GM15510 (cell line): Measurements from ENCODE around the gene RAB11FIP3.

Source experiments
- POLR2A ChIP-seq: IDR thresholded peaks from 3 replicates; pipeline ENCODE4 v1.6.1; 2011; ENCODE audit warnings: borderline replicate concordance; ENCODE audit not compliant: insufficient read length; ENCODE audit errors: extremely low read depth

RAB11FIP3 gene

DNA sequence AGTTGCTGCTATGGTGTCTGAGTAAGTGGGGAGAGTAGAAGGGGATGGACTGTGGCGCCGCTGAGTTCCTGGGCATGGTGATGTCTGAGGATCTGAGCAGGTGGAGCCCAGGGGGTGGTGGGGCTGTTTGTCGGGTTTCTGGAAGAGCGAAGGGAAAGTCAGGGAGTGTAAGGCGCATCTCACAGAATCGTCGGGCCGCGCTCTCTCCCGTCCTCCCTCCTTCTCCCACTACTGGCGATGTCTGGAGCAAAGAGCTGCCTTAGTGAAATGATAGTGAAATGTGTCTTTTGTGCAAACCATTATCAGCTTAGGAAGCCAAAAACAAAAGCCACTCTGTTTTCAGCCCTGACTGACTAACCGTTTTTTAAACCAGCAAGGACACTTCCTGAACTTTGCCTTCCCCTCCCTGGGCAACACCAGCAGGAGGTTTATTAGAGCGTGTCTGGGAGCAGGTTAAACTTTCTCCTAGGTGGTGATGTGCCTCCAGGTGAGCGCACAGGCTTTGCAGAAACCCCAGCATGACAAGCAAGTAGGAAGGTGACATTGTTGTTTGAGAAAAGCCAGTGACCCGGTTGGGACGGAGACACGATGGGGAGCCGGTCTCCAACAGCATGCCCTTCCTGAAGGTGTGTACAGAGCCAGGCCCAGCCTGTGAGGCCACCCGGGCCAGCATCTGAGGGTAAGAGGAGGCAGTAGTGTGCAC is 49.1 kb downstream of the RAB11FIP3 start:
- no peak for TF ChIP-seq POLR2A

DNA sequence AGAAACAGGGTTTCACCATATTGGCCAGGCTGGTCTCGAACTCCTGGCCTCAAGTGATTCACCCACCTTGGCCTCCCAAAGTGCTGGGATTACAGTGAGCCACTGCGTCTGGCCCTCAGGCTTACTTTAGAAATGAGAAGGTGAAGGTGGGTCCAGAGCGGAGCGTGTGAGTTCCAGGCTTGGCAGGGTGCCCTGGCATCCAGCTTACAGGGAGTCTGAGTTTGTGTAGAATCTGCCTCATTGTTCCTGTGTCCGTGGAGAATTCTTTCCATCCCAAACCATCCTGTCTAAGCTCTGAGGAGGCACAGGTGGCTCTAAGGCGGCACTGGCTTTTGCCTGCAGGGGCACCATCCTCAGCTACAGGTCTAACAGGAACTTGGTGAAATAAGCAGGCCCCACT is 50.6 kb downstream of the RAB11FIP3 start:
- TF ChIP-seq POLR2A = no peak

DNA sequence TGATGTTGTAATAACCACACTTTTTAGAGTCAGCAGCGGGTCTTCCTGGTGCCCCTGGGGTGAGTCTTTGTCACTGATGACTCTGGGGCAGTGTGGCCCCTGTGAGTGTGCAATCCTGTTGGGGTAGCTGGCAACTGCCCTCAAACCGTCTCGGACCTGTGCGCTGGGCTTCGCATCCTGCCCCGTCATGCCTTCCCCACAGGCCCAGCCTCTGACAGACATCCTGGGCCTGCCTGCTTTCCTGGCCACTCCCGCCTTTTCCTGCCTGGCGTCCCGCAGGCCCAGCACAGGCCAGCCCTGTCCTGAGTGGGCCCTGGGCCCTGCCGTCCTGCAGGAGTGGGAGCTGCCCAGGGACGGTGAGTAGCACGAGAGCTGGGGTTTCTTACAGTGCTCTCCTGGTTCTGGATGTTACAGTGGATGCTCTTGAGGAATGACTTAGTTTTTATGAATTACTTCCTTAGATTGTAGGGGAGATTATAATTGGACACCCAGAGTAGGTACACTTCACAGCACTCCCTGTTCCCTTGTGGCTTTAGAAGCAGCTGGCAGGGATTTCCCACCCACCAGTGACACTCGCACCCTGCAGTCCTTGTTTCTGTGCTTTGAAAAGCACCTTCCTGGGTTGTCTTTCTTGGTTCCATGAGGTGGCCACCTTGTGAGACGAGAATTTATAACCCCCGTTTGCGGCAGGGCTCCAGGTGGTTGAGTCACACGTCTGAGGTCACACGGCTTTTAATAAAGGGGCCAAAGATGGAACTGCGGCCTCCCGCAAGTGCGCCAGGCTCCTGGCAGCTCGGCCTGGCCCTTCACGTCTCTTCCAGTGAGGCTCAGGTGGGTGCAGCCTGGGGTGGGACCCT is 52.1 kb downstream of the RAB11FIP3 start:
- no peak for TF ChIP-seq POLR2A

DNA sequence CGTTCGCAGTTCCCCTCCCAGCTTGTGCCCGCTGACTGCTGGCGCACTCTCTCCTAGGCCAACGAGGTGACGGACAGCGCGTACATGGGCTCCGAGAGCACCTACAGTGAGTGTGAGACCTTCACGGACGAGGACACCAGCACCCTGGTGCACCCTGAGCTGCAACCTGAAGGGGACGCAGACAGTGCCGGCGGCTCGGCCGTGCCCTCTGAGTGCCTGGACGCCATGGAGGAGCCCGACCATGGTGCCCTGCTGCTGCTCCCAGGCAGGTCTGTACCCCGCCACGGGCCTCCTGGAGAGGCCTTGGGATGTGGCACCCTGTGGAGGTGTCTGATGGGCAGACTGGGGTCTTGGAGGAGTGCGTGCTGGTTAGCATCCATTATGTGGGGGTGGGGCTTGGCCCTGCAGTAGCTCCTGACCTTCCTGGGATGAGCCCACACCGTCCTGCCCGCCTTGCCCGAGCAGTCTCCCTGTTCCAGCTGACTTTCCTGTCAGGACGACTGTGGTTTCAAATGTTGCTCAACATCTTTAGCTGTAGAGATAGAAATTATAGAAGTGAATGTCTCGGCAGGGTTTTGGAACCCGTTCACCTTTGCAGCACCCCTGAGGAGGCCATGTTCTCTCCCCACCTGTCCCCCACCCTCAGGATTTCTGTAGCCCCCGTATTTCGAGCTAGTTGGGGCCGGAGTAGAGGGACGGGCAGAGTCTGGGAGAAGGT is 57.2 kb downstream of the RAB11FIP3 start:
- no peak for TF ChIP-seq POLR2A

DNA sequence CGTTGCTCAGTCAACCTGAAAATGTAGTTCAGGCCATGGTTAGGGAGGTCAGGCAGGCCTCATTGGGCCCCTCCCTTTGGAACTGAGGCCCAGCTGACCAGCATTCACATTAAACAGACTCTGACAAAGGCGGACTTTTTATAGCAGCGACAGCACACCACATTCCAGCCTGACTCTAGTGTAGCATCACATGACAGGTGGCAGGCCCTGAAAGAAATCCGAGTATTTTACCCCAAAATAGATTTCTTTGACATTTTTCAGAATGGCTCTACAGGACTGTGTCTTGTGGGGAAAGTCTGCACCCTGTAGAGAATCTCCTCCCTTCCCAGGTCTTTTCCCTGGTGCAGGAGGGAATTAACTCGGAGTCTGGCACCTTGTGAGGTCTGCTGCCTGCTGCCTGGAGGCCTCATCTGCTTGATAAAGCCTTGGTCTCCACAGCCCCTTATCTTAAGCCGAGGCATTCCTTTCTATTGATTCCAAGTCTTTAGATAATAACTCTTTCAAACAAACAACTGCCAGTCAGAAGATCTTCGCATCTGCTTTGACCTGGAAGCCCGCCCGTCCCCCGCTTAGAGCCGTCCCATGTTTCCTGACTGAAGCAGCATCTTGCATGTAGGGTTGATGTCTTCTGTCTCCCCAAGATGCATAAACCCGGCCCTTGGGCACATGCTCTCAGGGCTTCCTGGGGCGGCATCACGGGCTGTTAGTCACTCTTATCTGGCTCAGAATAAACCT is 58.1 kb downstream of the RAB11FIP3 start:
- TF ChIP-seq POLR2A = no peak

DNA sequence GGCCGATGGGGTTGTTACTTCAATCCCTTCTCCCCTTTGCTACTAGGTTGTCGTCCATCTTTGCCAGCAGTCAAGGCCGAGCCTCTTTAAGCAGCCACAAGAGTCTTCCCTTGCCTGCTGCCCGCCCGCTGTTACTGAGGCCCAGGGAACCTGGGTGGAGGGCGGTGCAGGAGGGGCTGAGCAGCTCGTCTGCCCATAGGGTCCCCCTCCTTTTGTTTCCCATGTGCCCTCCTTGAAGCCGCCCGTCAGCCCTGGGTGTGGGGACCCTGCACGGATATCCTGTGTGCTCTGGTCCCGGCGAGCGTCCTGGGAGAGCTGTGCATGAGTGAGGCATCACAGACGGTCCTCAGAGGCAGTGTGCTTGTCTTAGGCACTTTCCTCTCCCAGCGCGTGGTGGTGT is 64.2 kb downstream of the RAB11FIP3 start:
- no peak for TF ChIP-seq POLR2A

DNA sequence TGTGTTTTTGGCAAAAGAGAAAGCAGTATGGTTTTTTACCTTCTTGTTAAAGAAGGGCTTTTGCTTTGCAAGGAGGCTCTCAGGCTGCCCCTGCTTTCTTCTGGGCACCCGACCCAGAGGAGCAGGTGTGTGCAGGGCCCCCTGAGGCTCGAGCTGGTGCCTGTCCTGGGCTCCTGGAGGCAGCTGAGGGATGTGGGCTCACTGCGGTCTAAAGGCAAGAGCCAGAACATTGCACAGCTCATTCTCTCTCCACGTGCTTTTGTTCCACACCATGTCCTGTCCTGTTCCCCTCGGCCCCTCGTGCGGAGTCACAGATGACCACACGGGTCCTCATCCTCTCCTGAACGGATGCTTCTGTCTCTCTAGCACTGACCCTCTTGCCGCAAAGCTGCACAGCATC is 65.3 kb downstream of the RAB11FIP3 start:
- TF ChIP-seq POLR2A = no peak

DNA sequence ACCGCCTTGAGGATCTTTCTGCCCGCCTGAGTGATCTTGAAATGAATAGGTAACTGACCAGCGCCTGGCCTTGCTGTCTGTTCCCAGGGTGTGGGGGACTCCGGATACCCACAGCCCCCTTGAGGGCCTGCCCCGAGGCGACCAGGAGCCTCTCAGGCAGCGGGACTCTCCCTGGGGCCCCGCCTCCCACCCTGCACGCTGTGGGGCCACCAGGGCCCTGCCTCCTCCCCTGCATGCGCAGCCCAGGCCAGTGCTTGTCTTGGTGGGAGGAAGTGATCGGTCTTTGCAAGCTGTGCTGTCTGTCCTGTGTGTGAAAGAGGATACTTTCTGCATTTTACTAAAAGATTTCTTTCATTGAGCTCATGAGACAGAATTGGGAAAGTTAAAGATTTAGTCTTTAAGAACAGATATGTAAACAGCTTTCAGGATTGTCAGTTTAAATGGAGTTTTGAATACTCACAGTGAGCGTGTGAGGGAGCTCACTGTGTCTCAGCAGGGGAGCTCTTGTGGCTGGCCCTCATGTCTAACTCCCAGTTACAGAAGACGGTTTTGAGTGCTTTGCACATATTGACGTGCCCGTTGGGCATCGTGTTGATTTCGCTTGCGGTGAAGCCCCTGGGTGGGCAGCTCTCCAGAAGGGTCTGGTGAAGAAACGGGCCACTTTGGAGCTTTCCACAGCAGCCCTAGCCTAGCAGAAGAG is 65.9 kb downstream of the RAB11FIP3 start:
- TF ChIP-seq POLR2A = no peak

DNA sequence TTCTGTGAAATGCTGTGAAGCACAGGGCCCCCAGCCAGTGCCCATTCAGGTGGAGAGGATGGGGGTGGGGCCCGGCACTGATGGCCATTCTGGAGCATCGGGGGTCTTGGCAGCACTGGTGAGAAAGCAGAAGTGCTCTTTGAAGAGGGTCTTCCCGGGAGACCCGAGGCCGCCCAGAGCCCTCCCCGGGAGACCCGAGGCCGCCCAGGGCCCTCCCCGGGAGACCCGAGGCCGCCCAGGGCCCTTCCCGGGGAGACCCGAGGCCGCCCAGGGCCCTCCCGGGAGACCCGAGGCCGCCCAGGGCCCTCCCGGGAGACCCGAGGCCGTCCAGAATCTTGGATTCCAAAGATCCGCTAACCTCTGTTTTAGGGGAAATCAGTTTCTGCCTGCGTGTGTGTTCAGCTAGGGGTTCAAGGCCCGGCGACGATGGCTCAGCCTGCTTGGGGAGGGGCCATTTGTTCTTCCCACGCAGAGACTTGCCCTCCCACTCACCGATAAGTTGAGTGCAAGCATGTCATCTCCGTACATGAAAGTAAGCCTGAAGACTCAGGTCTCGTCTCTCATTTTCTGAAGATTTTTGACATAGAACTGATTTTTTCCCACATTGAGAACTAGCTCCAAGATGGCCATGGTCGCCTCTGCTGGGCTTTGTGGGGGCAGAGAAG is 66.9 kb downstream of the RAB11FIP3 start:
- no peak for TF ChIP-seq POLR2A

DNA sequence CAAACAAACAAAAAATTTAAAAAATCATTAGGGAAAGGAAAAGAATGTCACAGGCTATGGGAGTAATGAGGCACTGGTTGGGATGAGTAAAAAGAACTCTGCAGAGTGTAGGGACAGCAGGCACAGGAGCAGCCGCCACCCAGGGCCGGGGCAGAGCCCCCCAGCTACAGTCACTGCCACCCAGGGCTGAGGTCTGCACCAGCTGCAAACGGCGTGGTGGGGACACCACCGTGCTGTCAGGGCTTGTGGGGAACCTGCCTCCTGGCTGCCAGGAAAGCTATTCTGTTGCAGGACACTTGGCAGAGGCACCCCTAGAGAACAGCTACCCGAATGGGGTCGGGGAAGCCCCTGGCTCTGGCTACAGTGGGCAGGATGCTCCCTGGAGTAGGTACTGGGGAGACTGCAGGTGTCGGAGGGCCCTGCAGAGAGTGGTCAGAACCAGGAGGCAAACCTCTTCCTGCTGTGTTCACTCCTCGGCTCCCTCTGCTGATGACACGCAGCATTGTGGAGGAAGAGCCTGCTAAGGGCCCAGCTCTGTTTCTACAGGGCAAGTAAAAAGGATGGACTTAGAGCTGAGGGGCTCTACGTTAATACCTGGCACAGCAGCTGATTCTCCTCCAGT is 69.8 kb downstream of the RAB11FIP3 start:
- TF ChIP-seq POLR2A = no peak

DNA sequence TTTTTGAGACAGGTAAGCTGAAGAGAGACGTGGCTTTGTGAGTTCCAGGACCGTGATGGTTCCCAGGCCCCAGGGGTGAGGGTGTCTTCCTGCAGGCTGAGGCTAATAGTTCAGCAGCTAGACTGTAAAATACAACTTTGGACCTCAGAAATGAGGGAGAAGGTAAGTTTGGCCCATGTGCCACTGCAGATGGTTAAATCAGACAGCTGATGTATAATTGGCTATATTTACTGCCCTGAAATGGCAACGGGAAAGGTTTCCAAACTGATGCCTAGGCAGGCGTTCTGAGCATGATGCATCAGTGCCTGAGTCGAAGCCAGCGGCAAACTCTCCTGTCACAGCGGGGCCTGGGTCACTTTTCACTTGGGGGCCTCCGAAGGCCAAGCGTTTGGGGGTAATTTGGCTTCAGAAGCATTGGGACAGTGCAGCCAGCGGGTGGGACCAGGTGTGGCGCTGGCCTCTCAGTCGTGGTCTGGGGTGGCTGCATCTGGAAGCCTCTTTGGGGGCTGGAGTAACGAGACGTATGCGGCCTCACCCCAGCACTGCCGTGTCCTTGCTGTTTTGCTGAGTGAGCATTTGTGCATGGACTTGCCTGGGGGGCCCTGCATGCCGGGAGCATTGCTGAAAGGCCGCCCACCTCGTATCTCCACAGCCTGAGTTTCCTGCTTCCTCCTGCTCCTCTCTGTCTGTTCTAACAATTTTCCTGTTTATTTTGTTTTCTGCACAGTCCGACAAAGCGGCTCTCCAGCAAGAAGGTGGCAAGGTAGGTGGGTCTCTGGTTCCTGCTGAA is 70.8 kb downstream of the RAB11FIP3 start:
- TF ChIP-seq POLR2A = no peak

DNA sequence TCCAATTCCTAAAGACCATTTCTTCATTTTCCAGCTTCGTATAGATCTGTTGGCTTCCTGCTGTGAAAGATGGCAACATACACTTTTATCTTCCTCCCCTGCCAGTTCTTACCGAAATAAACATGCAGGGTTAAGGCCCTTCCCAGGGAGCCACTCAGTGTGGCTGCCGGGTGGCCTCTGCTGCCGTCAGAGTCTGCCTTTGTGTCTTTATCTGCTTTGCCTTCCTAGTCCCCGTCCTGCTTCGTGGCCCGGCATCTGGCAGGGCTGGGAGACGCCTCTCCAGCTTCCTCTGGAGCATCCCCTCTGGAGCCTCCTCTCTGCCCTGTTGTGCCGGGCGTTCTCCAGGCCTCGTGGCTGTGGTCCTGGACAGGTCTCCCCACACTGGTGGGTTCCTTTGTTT is 71.8 kb downstream of the RAB11FIP3 start:
- no peak for TF ChIP-seq POLR2A
